ENCODE results near the gene CCM2. TPM values are rescaled to one million over a fixed set of nuclear protein-coding genes. Genes with fewer than 3 reads are reported as not detected.

CCM2 gene
- total and polyA plus RNA-seq, 8 donors = 23.0 to 50.1 (median 29.9) TPM

- Histone ChIP-seq H3K4me3 (peak overlapping the region; percentile 0 to 3), H3K9me3 (no peaks in the 10 kb centered on the region), H3K27me3 (peaks cover 0 to 22% of the 10 kb centered on the region in 2 donors), H3K36me3 (peaks cover 0 to 58% of the 10 kb centered on the region in 2 donors), H3K27ac (no peak overlapping the region), H3K4me1 (no peaks in the 10 kb centered on the region)
- ATAC-seq (peak; percentile 59), DNase-seq (peak in 3 of 4 donors; percentile 23 to 83 (median 52))
- TF ChIP-seq CTCF (IDR thresholded peaks at IDR 0.05) = no peak
- intact Hi-C loops (cut with DNase I) = loop anchor here in 1 of 2 donors (10.0 kb wide), 1 partner anchor 172 kb away; no protein-coding TSS in a partner anchor
Observed at GRCh38 chr7:44962483-44963251, 37.3 kb upstream of the CCM2 start.

DNA sequence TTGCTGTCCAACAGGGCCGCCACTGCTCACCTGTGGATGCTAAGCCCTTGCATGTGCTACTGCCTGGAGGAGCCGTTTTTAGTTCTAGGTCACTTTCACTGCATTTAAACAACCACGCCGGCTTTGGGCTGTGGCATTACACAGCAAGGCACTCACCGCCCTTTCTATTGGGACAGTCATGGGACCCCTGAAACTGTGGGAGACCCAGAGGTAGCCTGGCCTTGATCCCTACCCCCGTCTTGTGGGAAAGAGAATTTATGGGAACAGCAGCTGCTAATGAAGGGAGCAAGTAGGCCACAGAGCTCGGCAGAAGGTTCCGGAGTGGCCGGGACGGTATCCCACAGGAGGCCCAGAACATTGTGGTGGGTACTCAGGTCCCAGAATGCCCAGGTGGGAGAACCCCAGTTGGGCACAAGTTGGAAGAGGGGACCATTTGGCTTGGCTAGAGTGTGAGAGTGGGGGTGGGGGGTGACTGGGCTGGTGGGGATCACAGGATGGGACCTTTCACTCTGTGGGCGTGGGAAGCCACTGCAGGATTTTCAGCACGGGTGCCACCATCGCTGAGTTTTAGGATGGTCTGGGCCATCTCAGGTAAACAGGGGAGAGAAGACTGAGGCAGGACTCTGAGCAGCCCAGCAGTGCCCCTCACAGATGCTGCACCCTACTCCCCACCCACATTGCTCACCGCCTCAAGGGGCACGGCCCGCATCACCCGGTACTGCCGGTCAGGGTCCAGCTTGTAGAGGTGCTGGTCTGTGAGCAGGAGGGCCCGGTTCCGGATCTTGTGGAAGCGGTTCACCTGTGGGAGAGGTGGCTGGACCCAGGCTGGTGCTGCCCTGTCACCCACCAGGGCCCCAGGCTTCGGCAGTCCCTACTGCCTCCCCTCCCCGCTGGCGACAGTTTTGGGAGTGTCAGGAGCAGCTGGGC is 36.4 kb upstream of the CCM2 start:
- ATAC-seq (no peak), DNase-seq (peak in 1 of 4 donors; percentile 71)
- no peak for TF ChIP-seq CTCF (IDR thresholded peaks at IDR 0.05)
- Histone ChIP-seq H3K27me3 (peaks cover 0 to 22% of the 10 kb centered on the region in 2 donors), H3K4me1 (no peaks in the 10 kb centered on the region), H3K27ac (no peak overlapping the region), H3K36me3 (peaks cover 0 to 67% of the 10 kb centered on the region in 2 donors), H3K9me3 (no peaks in the 10 kb centered on the region), H3K4me3 (no peak overlapping the region)
- intact Hi-C loops (cut with DNase I) = loop anchor here in 1 of 2 donors (10.0 kb wide), 1 partner anchor 171 kb away; no protein-coding TSS in a partner anchor

DNA sequence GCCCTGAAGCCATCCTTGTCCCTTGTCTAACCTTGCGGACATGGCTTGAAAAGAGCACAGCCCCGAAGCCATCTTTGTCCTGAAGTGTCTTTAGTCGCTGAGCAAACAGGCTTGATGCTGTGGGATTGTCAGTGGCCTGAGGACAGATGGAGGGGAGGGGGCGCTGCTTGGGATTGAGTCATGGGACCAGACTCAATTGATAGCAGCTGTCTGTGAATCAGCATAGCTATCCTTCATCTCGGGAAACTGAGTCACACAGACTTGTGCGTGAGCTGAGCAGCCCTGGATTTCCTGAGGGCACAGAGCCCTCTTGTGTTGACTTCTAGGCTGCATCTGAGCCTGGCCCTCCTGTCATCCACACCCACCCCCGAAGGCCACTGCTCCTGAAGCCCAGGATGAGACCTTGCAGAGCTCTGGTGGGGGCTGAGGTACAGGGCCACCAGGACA is 35.6 kb upstream of the CCM2 start:
- Histone ChIP-seq H3K27ac (no peak overlapping the region), H3K4me1 (no peaks in the 10 kb centered on the region), H3K4me3 (no peak overlapping the region), H3K36me3 (peaks cover 0 to 75% of the 10 kb centered on the region in 2 donors), H3K9me3 (no peaks in the 10 kb centered on the region), H3K27me3 (peaks cover 0 to 22% of the 10 kb centered on the region in 2 donors)
- DNase-seq (no peak), ATAC-seq (no peak)
- intact Hi-C loops (cut with DNase I) = loop anchor here in 1 of 2 donors (10.0 kb wide), 1 partner anchor 170 kb away; no protein-coding TSS in a partner anchor
- no peak for TF ChIP-seq CTCF (IDR thresholded peaks at IDR 0.05)

GRCh38 chr7:44964831-44965440 is 35.1 kb upstream of the CCM2 start:
- no peak overlapping the region for H3K27ac ChIP-seq
- intact Hi-C loops (cut with DNase I) = loop anchor here in 1 of 2 donors (10.0 kb wide), 1 partner anchor 170 kb away; no protein-coding TSS in a partner anchor
- no peak overlapping the region for H3K4me3 ChIP-seq
- DNase-seq (no peak), ATAC-seq (no peak)
- no peaks in the 10 kb centered on the region for H3K4me1 ChIP-seq
- no peak for TF ChIP-seq CTCF (IDR thresholded peaks at IDR 0.05)
- peaks cover 0 to 21% of the 10 kb centered on the region in 2 donors for H3K27me3 ChIP-seq
- no peaks in the 10 kb centered on the region for H3K9me3 ChIP-seq
- peaks cover 0 to 80% of the 10 kb centered on the region in 2 donors for H3K36me3 ChIP-seq
